GM18517 (cell line): ENCODE measurements around the gene EPSTI1.
"Not testable (repeated sequence)": the region's sequence is repeated elsewhere in the genome, so short reads cannot be mapped to it uniquely, and the experiment has no call there.

Source experiments
- ATAC-seq: cut with Tn5 transposase; IDR thresholded peaks from one replicate; pipeline ENCODE4 v1.9.1; 2021; ENCODE audit warnings: mild to moderate bottlenecking, moderate library complexity; ENCODE audit not compliant: unreplicated experiment

The EPSTI1 gene

DNA sequence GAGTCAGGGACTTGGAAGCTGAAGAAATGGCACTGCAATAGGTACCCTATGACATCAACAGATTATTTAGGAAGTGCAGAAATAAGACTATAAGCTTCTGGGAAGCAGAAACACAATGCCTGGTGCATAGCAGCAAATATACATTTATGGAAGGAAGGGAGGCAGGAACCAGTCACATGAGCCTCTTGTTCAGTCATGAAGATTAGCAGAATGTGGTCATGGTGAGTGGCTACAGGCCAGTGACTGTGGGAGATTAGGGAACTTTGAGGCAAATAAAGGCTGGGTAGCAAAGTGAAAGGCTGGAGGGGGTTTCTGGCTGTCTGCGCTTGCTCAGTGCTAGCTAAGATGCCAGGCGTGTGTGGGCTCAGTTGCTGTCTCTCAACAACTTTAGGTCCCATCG lies 96.3 kb downstream of the EPSTI1 start:
- ATAC-seq = no peak

DNA sequence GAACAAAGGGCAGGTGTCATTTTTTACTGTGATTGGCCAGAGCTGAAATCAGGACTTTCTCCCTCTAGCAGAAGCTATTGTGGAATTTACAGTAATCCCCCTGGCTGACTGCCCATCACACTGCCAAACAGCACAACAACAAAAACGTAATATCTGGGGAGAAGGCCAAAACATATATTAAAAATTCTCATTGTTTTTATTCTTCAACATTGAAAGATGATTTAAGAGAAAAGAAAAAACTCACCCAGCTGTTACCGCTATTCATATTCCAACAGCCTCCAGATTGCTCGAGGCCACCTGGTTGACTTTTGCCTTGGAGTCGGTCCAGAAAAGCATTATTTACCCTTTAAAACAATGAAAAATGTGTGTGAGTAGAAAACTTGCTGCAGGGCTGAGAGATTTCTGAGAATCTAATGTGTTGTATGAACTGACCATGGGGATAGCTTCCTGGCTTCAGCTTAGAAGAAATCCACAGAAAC lies 97.2 kb downstream of the EPSTI1 start:
- no peak for ATAC-seq

DNA sequence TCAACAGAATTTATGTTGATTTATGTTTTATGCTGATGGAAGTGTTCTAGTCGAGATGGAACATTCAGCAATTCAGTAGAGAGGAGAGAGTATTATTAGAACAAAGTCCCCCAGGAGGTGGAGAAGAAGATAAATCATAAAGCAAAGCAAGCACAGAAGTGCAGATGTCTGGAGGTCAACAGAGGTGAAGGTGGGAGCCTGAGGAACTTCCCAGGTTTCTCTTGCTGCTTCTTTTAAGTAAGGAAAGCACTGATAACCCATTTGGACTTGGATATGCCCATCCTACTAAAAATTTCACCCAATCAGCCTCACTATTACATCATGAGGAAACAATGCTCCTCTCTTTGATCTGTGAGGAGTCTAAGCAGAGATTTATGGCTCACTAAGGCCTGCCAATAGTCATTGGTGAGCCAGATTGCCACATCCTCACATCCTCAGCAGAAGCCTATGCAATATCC lies 98.8 kb downstream of the EPSTI1 start:
- ATAC-seq = no peak

DNA sequence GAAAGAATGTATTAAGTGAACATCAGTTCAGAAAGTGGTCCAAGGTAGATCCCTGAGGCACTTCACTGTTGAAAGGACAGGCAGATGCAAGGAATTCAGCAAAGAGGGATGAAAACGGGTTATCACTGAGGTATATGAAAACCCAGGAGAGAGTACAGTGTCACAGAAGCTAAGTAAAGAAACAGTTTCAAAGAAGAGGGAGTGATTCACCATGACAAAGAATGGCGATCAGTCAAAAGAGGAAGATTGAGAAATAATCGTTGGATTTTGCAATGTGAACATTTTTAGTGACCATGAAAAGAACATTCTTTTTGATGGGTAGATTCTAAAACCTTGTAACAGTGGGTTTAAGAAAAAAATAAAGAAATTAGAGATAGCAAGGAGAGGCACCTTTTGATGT lies 99.3 kb downstream of the EPSTI1 start:
- ATAC-seq = no peak

DNA sequence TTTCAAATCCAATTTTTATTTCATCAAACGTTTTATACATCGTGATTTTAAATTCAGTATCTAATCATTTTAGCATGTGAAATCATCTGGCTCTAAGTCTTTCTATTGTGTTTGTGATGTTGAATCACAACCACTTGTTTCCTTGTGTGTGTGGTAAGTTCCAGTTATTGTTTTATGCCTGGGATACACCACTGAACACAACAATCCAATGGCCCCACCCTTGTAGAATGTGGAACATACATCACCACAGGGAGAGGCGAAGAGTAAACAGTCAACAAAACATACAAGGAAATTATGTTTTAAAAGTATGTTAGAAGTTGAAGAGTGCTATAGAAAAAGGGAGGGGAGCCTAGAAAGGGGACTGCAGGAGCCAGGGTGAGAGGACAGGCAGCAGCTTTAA lies 100.5 kb downstream of the EPSTI1 start:
- ATAC-seq = no peak

DNA sequence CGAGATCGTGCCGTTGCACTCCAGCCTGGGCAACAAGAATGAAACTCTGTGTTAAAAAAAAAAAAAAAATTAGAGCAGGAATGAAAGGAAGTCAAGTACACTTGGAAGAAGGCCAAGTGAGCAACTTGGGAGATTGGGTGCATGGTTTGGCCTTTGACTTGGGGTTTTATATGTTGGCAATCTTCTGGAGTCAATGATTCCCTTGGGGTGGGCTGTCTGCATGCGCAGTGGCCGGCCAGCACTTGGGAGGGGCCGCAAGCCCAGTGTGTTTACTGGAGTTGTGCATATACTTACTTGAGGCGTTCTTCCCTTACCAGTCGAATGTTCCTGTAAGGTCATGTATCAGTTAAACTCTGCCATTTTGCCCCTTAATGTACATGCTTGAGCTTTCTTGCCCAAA lies 106.7 kb downstream of the EPSTI1 start:
- no peak for ATAC-seq

DNA sequence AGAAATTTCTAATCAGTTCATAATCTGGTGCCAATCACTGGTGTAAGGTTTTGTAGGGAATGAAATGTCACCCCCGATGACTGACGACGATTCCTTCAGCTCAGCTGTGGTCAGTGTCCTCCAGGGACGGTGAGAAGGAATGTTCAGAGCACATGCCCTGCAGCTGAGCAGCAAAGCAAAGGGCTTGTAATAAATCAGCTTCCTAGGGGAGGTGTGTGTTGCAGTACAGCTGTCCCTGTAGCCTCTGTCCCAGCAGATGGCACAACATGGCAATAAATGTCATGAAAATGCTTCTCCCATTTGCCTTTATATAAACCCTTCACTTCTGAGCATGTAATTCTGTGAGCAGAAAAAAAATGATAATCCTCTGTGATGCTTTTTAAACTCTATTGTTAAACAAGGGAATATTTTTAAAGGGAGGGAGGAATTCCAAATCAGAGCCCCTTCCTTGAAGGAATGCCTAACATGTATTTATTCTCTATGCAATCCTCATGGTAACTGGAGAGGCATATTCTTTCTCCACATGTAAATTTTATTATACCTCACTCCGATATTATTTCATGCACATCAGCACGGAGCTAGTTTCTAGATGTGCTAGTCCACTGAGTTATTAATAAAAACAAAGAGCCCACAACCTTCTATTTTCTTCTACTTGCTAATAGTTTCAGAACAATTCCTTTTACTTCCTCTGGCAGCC lies 108.1 kb downstream of the EPSTI1 start:
- ATAC-seq = no peak

DNA sequence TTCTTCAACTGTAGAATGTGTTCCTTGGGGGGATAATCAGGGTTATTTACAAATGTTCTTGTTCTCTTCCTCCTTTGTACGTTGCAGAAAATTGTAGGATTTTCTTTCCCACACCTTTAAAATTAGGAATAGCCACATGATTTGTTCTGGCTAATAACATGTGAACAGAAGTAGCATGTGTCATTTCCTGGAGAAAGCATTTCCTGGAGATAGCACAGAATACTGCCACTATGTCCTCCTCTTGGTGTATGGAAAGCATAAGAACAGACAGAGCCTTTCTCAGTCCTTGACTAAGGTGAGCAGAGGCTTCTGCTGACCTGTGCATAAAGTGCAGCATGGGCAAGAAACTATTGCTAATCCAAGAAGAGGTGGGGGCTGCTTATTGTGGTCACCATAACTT lies 108.9 kb downstream of the EPSTI1 start:
- no peak for ATAC-seq

DNA sequence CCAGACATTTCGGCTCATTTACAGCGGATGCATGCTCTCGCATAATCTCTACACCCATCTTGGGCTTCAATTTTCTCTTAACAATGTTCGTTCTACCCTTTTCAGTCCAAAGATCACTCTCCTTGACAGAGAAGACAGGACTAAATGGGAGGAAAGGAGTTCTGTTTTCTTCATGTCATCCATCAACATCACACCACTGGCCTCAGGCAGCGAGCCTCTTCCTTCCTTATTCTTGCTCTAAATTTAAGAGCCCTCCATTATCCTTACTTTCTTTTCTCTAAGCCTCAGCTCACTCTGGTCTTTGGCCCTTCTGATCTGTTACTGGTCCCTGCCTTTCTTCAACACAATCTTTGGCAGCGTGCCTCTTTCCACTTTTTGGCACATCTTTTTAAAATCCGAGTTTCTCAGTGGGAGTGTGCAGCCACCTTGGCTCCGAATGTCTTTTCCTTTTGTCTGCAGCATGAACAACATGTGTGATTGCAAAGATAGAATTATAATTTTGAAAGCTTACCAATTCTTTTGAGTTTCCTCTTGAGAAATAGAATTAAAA lies 111.9 kb downstream of the EPSTI1 start:
- ATAC-seq = no peak

DNA sequence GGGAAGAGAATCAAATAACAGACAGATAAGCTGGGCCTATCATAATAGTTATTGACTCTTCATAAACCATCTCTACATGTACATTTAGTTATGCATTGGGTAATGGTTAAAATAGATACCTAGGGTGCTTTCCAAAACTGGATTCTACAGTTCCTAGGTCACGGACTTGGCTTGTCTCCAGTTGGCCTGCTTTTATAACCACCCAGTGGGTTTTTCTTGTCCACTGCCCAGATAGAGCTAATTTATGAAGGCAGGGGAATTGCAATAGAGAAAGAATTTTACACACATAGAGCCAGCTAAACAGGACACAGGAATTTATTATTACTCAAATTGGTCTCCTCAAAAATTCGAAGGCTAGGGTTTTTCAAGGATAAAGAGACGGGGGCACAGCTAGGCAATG lies 113.3 kb downstream of the EPSTI1 start:
- ATAC-seq = no peak

DNA sequence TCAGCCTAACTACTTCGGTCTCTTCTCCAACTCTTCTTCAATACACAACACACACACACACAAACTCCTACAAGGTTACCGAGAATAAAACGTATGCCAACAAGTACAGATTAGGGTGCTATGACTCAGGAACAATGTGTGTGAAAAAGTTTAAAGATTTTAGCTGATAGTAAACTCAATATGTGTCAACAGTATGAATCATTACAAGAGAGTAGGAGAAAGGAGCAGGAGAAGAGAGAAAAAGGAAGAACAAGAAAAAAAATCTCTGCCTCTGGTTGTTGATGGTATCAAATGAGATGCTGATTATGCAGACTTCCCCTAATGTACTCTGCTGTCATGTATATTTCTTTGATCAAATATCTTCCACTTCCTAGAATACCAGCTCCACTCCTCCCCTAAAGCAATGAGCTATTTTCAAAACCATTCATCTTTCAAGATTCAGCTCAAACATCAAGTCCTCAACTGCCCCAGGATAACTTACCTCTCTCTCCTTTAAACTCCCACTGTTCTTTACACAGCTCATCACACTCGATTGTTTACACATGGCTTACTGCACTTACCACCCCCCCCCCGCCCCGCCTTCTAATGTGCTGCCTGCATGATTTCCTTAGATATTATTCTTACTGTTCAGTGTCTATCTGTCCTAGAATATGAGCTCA lies 115.0 kb downstream of the EPSTI1 start:
- no peak for ATAC-seq

DNA sequence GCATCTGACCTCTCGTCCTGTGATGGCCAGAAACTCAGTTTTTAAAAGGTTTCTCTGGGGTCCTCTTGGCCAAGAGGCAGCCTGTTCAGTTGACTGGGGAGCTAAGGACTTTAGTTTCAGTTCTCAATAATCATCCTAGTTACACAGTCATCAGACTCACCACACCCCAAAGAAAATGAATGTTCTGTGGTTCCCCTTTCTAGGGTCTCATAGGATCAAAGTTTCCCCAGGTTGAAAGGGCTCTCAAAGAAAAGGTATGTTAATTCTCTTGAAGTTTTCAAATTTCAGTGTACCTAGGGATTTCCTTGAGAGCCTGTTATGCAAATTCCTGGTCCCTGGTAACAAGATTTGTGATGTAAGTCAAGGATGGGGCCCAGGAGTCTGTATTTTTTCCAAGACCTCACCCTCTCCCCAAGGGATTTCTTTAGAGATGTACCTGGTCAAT lies 115.7 kb downstream of the EPSTI1 start:
- peak; percentile 89 for ATAC-seq

DNA sequence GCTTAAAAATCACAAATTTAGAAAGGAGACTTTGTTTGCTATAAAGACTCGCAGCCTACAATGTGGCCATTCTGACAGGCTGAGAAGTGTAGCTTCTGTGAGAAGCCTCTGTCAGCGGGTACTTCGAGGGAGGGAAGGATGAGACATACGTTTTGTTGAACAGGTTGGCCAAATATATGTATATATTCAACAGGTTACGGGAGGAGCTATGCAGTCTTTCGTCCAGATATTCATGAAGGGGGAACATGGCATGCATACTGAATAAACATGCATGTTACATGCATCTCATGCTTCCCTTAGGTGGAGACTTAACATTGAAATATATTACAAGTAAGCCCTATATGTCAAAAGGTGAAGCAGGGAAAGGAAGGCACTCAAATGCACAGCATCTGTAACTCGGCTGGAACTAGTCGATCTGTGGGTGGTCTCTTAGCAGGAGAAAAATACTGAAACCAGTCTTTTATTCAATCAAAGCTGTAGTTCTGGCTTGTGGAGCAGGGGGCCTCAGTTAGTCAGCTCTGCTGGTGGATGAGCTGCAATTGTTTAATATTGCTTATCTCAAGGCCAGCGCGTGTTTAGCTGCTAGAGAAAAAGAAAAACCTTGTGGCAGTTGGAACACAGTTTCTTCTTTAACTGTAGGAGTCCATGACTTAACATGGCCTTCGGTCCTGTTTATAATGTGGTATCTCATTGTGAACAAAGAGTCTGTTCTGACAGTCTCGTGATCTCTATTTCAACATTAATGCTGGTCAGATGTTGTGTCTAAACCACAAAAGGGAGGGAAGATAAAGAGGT lies 116.4 kb downstream of the EPSTI1 start:
- ATAC-seq = peak; percentile 36

DNA sequence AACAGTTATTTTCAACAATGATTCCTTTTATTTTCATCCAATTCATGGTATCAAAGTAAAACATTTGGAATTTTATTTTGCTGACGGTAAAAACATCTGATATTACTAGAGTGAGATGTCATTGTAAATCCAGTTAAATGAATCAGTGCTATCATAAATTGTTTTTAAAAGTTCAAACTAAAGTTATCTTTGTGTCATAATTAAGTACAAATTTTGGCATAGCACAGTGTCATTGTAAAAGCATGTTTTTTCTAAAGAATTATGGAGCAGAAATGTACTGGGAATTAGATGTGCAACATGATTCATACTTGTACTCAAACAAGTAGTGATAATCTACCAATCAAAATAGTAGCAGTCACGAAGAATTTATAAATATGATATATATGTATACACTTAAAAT lies 117.8 kb downstream of the EPSTI1 start:
- ATAC-seq = no peak

DNA sequence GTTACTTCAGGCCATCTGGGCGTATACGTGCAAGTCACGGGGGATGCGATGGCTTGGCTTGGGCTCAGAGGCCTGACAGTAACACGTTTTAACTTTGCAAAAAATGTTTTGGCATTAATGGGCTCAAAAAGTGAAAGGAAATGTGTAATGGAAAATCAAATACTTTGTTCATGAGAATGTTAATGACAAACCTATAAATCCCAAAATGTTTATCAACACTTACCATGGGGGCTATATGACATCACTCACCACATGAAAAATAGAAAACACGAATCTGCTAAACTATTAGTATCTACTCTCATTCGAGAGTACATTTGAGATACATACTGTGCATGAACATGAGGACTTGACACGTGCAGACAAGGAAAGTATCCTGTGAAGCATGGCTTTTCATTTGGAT lies 119.0 kb downstream of the EPSTI1 start:
- ATAC-seq = no peak

DNA sequence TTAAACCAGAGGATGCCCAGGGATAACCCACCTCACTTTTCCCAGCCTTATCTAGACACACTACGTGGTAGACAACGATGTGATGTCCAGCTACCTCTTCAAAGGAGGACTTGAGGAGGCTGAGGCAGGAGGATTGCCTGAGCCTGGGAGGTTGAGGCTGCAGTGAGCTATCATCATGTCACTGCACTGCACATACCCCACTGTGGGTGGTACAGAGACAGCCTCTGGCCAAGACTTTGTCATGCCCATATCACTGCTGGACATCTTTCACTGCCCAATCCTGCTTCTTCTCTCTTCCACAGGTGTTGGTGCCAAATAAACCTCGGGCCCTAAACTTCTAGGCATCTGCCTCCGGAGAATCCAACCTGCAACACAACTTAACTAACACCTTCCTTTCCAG lies 124.8 kb downstream of the EPSTI1 start:
- ATAC-seq = no peak

DNA sequence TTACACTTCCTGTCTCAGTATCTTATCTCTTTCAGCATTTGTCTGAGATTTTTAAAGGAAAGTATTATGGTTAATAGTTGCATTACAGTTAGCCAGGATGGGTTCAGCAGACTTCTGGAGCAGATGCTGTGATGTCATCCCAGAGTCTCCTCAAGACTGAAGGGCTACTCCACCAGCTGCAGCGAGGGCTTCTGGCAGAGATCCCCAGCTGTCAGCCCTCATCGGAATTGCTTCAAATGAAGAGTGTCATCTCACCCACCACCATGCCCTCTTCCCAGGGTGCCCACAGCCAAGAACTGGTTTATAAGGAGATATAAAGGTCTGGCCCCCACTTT lies 126.3 kb downstream of the EPSTI1 start:
- no peak for ATAC-seq

DNA sequence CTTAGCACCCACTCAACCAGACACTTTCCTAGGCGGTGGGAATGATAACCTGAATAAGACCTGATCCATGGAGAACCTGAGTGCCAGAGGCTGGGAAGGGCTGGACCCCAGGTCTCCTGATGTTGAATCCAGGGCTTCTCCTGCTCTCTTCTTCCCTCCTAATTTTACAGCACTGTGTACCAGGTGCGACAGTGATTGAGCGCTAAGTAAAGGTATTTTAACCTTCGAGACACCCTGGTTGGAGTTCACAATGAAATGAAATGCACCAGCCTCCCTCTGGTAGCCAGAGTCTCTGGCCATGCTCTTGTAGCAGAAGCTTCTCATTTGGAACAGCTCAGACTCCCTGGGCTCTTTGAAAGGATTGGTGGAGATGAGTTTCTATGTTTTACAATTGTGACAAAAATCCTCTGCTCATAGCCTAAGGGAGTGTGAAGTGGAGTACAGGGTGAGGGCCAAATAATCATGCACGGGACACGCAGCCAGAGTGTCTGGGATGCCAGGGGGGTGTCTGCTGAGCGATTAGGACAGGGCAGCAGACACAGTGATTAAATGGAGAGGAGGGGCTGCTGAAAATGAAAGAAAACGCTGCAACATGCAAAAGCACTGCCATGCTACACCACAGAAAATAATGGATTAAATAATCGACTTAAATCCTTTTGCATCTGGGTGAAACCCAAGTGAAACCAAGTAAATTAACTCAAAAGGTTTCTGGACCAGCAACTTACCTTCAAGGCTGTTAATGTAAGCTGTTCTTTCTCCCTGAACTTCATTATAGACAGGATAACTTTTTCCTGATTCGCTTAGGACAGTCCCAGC lies 126.9 kb downstream of the EPSTI1 start:
- ATAC-seq = no peak

DNA sequence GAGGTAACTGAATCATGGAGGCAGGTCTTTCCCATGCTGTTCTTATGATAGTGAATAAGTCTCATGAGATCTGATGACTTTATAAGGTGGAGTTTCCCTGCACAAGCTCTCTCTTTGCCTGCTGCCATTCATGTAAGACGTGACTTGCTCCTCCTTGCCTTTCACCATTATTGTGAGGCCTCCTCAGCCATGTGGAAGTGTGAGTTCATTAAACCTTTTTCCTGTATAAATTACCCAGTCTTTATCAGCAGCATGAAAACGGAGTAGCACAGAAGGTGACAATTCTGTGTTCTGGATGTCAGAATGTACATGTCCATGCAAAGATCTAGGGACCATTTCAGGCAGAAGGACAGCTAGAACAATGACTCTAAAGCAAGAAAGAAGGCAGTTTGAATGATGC lies 129.7 kb downstream of the EPSTI1 start:
- not testable (repeated sequence) for ATAC-seq

DNA sequence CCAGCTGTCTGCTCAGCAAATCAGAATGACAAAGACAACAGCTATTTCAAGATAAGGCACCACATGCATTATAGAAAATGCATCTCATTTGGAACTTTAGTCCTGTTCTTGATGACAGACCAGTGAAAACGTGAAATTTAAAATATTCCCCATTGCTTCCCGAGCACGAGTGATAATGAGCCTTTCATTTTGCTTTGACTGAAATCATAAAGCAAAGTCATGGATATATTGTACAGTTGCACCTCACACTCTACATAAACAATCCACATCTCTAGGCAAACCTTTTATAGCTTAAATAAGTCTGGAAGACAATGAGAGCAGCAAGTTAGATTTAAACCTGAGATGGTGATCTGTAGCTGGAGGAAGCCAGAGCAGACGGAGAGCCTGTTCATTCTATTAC lies 131.6 kb downstream of the EPSTI1 start:
- ATAC-seq = no peak

DNA sequence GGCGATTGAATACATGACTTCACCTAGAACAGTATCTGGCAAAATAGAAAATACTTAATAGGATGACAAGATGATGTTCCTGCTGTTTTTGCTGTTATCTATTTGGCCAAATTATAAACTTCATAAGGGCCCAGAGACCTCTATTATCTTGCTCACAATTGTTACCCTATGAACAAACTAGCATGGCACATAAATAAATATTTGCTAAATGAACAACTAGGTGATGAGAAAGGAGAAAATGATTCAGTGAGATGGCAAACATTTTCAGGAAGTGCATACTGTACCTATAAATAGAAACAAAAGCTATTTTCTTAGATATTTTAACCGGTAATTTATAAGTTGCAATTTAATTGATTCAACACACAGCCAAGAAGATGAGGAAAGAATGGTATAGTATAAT lies 132.3 kb downstream of the EPSTI1 start:
- no peak for ATAC-seq
